DMS153 treated with DMSO at 0.1 percent for 48 hours (cell line): Measurements from ENCODE around the gene DUS1L.
"Not testable (repeated sequence)": the region's sequence is repeated elsewhere in the genome, so short reads cannot be mapped to it uniquely, and the experiment has no call there.

ENCODE experiments used
- DNase-seq: peaks from one replicate; lab custom pipeline; 2025; ENCODE audit not compliant: unreplicated experiment; lab: John Stamatoyannopoulos, UW

Gene DUS1L

GRCh38 chr17:82045936-82046484 lies 19.6 kb downstream of the DUS1L start:
- no peak for DNase-seq

GRCh38 chr17:82043507-82043906 lies 22.1 kb downstream of the DUS1L start:
- no peak for DNase-seq

DNA sequence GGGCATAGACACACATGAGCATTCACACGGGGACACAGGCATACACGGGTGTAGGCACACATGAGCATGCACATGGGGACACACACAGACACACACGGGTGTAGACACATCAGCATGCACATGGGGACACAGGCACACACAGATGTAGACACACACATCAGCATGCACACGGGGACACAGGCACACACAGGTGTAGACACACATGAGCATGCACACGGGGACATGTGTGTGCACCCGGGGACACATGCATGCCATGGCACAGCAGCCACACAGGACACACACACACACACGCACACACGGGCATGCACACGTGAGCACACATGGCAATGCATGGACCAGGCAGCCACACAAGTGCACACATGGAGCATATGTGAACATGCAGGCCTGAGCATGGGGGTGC lies 23.0 kb downstream of the DUS1L start:
- no peak for DNase-seq

GRCh38 chr17:82041144-82041814 lies 24.3 kb downstream of the DUS1L start:
- DNase-seq = no peak

DNA sequence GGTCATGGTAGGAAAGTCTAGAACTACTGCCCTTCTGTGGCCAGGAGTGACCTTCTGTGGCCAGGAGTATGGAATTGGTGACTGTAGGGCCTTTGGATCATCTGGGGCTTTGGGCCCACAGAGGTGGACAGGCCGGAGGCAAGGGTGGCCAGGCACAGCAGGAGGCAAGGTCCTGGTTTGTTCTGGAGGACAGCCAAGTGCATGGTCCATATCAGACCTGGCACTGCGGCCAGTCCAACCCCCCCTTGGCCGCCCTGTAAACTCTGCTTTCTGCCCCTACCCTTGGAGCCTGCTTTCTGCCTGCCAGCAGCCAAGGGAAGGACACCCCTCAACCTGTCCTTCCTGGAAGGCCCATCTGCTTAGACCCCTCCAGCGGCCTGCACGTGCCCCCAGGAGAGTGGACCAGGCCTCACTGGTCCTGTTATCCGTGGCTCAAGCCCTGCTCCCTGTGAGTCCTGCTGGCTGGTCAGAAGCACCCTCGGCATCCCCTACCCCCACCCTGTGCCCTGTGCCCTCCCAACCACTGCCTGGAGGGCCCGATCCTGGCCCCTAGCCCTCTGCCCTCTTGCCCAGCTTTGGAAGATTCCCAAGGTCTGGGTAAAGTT lies 25.8 kb downstream of the DUS1L start:
- no peak for DNase-seq

- not testable (repeated sequence) for DNase-seq
These were observed 26.7 kb downstream of the DUS1L start for GRCh38 chr17:82038796-82039409.

DNA sequence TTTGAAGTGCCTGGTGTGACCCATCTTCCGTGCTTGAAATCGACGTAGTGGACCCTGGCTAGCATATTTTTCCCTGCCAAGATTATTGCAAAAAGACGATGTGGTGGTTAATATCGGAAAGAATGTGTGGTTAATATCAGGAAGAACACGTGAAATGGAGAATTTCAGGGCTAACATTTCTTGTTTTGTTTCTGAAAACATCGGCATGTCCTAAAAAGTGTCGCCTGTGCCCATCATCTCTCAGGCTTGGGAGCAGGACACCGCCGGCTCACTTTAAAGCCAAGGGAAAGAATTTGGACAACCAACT lies 27.8 kb downstream of the DUS1L start:
- no peak for DNase-seq

- peak; percentile 92 for DNase-seq
These were observed 28.3 kb downstream of the DUS1L start, which contains the start of gene DCXR for GRCh38 chr17:82037092-82037888. Gene DCXR, minus strand, starts transcription at chr17:82037697. Its CDS starts 15 bp downstream, at chr17:82037682.

DNA sequence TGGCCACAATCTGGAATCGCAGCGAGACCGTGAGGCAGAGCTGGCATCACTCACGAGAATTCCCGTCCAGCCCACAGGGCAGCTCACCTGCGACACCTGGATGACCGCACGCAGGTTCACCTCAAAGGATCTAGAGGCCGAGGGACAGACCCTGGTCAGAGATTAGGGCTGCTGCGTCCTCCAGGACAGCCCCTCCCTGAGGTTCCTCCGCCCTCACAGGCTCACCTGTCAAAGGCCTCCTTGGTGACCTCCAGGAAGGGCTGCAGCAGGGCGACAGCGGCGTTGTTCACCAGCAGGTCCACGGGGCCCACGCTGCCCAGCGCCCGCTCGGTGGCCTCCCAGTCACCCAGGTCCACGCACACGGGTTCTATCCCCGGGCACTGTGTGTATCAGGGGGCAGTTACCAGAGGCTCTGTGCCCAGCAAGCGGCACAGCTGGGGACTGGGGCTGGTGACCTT lies 28.9 kb downstream of the DUS1L start:
- DNase-seq = no peak

GRCh38 chr17:82035956-82036633 lies 29.5 kb downstream of the DUS1L start:
- DNase-seq = no peak

DNA sequence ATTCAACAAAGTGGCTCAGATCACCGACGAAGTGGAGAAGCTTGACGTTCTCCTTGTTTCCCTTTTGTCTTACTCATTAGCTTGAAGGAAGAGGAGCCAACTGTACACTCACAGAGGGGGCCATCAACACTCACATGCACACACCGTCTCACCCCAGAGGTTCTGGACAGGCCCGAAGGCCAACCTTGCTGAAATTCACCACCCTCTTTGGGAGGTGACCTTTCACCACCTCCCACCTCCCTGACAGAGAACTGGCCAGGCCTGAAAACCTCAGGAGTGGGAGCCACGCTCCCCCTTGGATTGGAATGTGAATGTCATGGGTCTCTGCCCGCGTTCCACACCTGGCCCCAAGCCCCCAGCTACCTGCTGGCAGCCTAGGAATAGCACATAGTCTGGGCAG lies 30.1 kb downstream of the DUS1L start:
- no peak for DNase-seq

- DNase-seq = no peak
These were observed 31.1 kb downstream of the DUS1L start for GRCh38 chr17:82034371-82035011.

DNA sequence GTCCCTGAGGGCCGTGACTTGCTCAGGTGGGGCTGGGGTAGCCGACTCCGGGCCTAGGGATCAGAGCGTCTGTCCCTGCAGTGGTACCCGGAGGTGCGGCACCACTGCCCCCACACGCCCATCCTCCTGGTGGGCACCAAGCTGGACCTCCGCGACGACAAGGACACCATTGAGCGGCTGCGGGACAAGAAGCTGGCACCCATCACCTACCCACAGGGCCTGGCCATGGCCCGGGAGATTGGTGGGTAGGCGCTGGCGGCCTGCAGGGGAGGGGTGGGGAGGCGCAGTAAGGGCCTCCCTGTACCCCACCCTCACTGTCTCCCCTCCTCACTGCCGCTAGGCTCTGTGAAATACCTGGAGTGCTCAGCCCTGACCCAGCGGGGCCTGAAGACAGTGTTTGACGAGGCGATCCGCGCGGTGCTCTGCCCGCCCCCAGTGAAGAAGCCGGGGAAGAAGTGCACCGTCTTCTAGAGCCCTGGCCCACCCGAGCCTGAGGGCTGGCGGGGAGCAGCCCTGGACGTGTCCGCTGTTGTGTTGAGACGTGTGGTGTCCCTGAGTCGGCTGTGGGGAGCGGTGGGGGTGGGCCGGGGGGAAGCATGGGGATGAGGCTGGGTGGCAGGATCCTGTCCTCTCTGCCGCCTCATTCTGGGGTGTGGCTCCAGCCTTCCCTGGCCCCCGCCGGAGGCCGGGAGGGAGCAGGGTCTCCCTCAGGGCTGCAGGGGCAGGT lies 32.1 kb downstream of the DUS1L start:
- DNase-seq = no peak

GRCh38 chr17:82031885-82032627 lies 33.5 kb downstream of the DUS1L start:
- peak; percentile 7 for DNase-seq

DNA sequence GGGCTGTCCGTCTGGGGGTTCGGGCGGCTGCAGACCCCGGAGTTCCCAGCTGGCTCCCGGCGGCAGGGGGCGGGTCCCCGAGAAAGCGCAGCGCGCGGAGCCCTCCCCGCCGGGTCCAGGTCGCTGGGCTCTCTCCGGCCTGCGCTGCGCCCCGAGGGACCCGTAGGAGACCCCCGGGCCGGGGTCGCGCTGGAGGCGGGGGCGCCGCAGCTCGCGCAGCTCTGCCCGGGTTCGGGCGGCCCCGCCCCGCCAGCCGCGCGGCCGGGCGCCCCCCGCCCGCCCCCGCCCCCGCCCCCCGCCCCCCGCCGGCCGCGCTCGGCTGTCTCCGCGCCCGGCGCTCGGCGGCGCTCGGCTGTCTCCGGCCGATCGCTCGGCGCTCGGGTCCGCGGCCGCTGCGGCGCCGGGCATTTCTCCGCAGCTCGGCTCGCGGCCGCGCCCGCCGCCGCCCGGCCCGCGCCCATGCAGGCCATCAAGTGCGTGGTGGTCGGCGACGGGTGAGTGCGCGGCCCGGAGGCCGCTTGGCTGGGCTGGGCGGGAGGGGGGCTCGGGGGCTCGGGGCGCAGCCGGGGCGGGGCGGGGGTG lies 34.2 kb downstream of the DUS1L start, which contains the start of gene RAC3:
Gene RAC3 (plus strand): TSS at position 376 of the 582 bp plus-strand sequence. CDS start 84 bp downstream, at position 460.
- peak; percentile 11 for DNase-seq

DNA sequence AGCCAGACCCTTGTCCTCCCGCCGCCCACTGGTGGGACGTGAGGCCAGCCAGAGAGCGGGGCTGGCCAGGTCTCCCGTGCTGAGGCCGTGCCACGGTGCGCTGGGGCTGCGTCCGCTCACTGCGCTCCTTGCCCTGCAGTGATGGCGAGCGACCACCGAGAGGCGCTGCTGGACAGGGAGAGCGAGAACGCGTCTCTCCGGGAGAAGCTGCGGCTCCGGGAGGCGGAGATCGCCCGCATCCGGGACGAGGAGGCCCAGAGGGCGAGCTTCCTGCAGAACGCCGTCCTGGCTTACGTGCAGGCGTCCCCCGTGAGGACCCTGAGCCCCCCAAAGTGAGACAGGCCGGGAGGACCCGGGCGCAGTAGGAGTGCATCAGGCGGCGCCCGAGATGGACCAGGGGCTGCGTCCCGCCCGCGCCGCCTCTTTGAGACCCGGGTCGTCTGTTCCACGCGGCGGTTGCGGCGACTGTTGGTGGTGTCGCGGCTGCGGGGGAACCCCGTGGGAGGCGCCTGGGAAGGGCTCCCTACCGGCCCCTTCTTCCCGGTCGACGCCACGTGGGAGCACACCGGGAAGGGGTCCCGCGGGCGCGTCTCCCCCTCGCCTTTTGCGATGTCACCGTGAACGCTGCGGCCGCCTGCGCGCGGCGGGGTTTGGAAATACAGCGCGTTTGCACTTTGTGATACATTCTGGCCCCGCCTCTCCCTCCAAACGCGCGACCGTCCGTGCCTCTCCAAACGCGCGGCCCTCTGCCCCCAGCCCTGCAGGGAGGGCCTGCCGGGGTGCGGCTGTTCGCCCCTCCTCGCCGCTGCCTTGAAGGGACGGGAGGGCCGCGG lies 34.9 kb downstream of the DUS1L start:
- peak; percentile 48 for DNase-seq

DNA sequence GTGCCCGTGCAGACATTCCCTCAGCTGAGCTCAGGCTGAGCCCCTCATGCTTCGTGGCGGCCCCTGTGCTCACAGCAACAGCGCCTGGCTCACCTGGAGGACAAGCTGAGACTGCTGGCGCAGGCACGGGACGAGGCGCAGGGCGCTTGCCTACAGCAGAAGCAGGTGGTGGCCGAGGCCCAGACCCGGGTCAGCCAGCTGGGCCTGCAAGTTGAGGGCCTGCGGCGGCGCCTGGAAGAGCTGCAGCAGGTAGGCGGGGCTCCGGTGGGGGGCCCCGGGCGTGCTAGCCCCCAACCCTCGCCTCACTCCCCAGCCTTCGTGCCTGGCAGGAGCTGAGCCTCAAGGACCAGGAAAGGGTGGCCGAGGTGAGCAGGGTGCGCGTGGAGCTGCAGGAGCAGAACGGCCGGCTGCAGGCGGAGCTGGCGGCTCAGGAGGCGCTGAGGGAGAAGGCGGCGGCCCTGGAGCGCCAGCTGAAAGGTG lies 35.6 kb downstream of the DUS1L start:
- DNase-seq = no peak
